ENCODE measurements around the gene SAPCD2.

- TF ChIP-seq REST (IDR thresholded peaks at IDR 0.05; ENCODE audit: insufficient read depth in 1 of 2, low read depth in 2 of 2, low read length in 1 of 2) (no peak), CTCF (IDR thresholded peaks at IDR 0.05) (no peak), SIN3A (IDR thresholded peaks at IDR 0.05; ENCODE audit: borderline replicate concordance, insufficient read depth, low read depth, low read length) (no peak), POLR2AphosphoS5 (IDR thresholded peaks at IDR 0.05; ENCODE audit: low read depth, low read length) (no peak), TCF7L2 (IDR thresholded peaks at IDR 0.05; ENCODE audit: low read depth, low read length) (no peak)
Measured at GRCh38 chr9:137017071-137017470, 53.3 kb downstream of the SAPCD2 start.
